ENCODE results near the gene ADGRG4. TPM values are rescaled to one million over a fixed set of nuclear protein-coding genes. Genes with fewer than 3 reads are reported as not detected.

The ADGRG4 gene
- total RNA-seq, 2 experiments from 2014 or later = not detected

- intact Hi-C loops (cut with DNase I, micrococcal nuclease) = no loop called here
- H3K36me3 Mint-ChIP-seq (ENCODE audit: low read depth) = no peaks in the 10 kb centered on the region
- H3K27ac Mint-ChIP-seq = no peak overlapping the region
- H3K4me1 Mint-ChIP-seq (ENCODE audit: low read depth) = no peaks in the 10 kb centered on the region
- TF ChIP-seq CTCF (IDR thresholded peaks at IDR 0.05) = no peak
- Histone ChIP-seq H3K4me3 (ENCODE audit: low read length) (no peak overlapping the region), H3K36me3 (ENCODE audit: insufficient read depth, low read length) (no peaks in the 10 kb centered on the region), H3K27ac (ENCODE audit: low read depth in 1 of 2, low read length in 2 of 2) (no peak overlapping the region), H3K4me1 (ENCODE audit: insufficient read depth, low read length) (no peaks in the 10 kb centered on the region), H3K27me3 (ENCODE audit: control insufficient read depth in 1 of 2, insufficient read depth in 2 of 2, low read length in 2 of 2) (no peaks in the 10 kb centered on the region), H3K9me3 (ENCODE audit: control insufficient read depth in 1 of 2, insufficient read depth in 1 of 2, low read length in 2 of 2) (no peaks in the 10 kb centered on the region)
- ChIA-PET POLR2A (no interaction called here), CTCF (no interaction called here)
- H3K9me3 Mint-ChIP-seq = no peaks in the 10 kb centered on the region
- H3K27me3 Mint-ChIP-seq = peaks cover 4% of the 10 kb centered on the region
- ATAC-seq (ENCODE audit: poor library complexity) (no peak), DNase-seq (no peak)
- H3K4me3 Mint-ChIP-seq = no peak overlapping the region
Observed at GRCh38 chrX:136447308-136447707, 146.5 kb downstream of the ADGRG4 start.

- Histone ChIP-seq H3K27me3 (ENCODE audit: control insufficient read depth in 1 of 2, insufficient read depth in 2 of 2, low read length in 2 of 2) (no peaks in the 10 kb centered on the region), H3K4me1 (ENCODE audit: insufficient read depth, low read length) (no peaks in the 10 kb centered on the region), H3K27ac (ENCODE audit: low read depth in 1 of 2, low read length in 2 of 2) (no peak overlapping the region), H3K9me3 (ENCODE audit: control insufficient read depth in 1 of 2, insufficient read depth in 1 of 2, low read length in 2 of 2) (no peaks in the 10 kb centered on the region), H3K36me3 (ENCODE audit: insufficient read depth, low read length) (no peaks in the 10 kb centered on the region), H3K4me3 (ENCODE audit: low read length) (no peak overlapping the region)
- no peak for TF ChIP-seq CTCF (IDR thresholded peaks at IDR 0.05)
- no peak overlapping the region for H3K27ac Mint-ChIP-seq
- no peak overlapping the region for H3K4me3 Mint-ChIP-seq
- ChIA-PET POLR2A (no interaction called here), CTCF (no interaction called here)
- H3K9me3 Mint-ChIP-seq = no peaks in the 10 kb centered on the region
- no peak for DNase-seq
- no peaks in the 10 kb centered on the region for H3K36me3 Mint-ChIP-seq (ENCODE audit: low read depth)
- peaks cover 4% of the 10 kb centered on the region for H3K27me3 Mint-ChIP-seq
- H3K4me1 Mint-ChIP-seq (ENCODE audit: low read depth) = no peaks in the 10 kb centered on the region
- intact Hi-C loops (cut with DNase I, micrococcal nuclease) = no loop called here
- ATAC-seq (ENCODE audit: poor library complexity) = no peak
Observed at GRCh38 chrX:136447968-136448367, 147.2 kb downstream of the ADGRG4 start.

- Mint-ChIP-seq H3K4me1 (ENCODE audit: low read depth) (no peaks in the 10 kb centered on the region), H3K27ac (no peak overlapping the region), H3K4me3 (no peak overlapping the region), H3K36me3 (ENCODE audit: low read depth) (no peaks in the 10 kb centered on the region), H3K9me3 (no peaks in the 10 kb centered on the region), H3K27me3 (peaks cover 4% of the 10 kb centered on the region)
- ATAC-seq (ENCODE audit: poor library complexity) = no peak
- Histone ChIP-seq H3K27ac (ENCODE audit: low read depth in 1 of 2, low read length in 2 of 2) (no peak overlapping the region), H3K4me3 (ENCODE audit: low read length) (no peak overlapping the region), H3K36me3 (ENCODE audit: insufficient read depth, low read length) (no peaks in the 10 kb centered on the region), H3K4me1 (ENCODE audit: insufficient read depth, low read length) (no peaks in the 10 kb centered on the region), H3K9me3 (ENCODE audit: control insufficient read depth in 1 of 2, insufficient read depth in 1 of 2, low read length in 2 of 2) (no peaks in the 10 kb centered on the region), H3K27me3 (ENCODE audit: control insufficient read depth in 1 of 2, insufficient read depth in 2 of 2, low read length in 2 of 2) (no peaks in the 10 kb centered on the region)
- POLR2A ChIA-PET = no interaction called here
- DNase-seq = no peak
- CTCF ChIA-PET = no interaction called here
- intact Hi-C loops (cut with DNase I, micrococcal nuclease) = no loop called here
- no peak for TF ChIP-seq CTCF (IDR thresholded peaks at IDR 0.05)
Observed at GRCh38 chrX:136450050-136450830, 149.5 kb downstream of the ADGRG4 start.

All from CD4-positive, alpha-beta T cell (primary cell).